Right atrium auricular region (tissue), 2 donors: Measurements from ENCODE around the gene ST6GALNAC1. TPM values are rescaled to one million over a fixed set of nuclear protein-coding genes. Genes with fewer than 3 reads are reported as not detected.
"Not testable (repeated sequence)": the region's sequence is repeated elsewhere in the genome, so short reads cannot be mapped to it uniquely, and the experiment has no call there.

Source experiments
- DNase-seq: peaks from one replicate; pipeline ENCODE4 v3.0.0-alpha.2; 2019; ENCODE audit warnings: low spot score
- H3K27ac ChIP-seq, 2 donors: fragments of 200-600 bp; sonication (generic); 1 replicate in 1 of 2; 2 replicates in 1 of 2; pipeline ENCODE4 v1.5.1; 2016 to 2019
- H3K27me3 ChIP-seq, 2 donors: fragments of 200-600 bp; sonication (generic); one replicate each; pipeline versions ENCODE4 v1.5.1 to v1.6.0; 2017 to 2019
- H3K36me3 ChIP-seq: fragments of 200-600 bp; sonication (generic); one replicate; pipeline ENCODE4 v1.5.1; 2016
- H3K4me1 ChIP-seq, 2 donors: fragments of 200-600 bp; sonication (generic); one replicate each; pipeline versions ENCODE4 v1.5.1 to v1.6.0; 2017 to 2019
- H3K4me3 ChIP-seq, 2 donors: fragments of 200-600 bp; sonication (generic); 1 replicate in 1 of 2; 2 replicates in 1 of 2; pipeline ENCODE4 v1.5.1; 2017 to 2019; ENCODE audit warnings: mild to moderate bottlenecking in 1 of 2, moderate library complexity in 1 of 2
- H3K9me3 ChIP-seq, 2 donors: fragments of 200-600 bp; sonication (generic); one replicate each; pipeline ENCODE4 v1.5.1; 2019
- CTCF ChIP-seq, 2 donors: fragments of 200-600 bp; sonication (generic); IDR thresholded peaks; one replicate each; pipeline ENCODE4 v1.5.1; 2019; ENCODE audit warnings: antibody characterized with exemption in 2 of 2
- total RNA-seq, 2 donors: library from RNA; depleted of rRNA; stranded (reverse); fragments of >200 nt; gene quantifications; one replicate each; pipeline ENCODE4 v1.1.0, GENCODE V29; 2016

Gene ST6GALNAC1
- total RNA-seq, 2 donors from 2014 or later, result 2.4 to 7.1 TPM

GRCh38 chr17:76612977-76613851 lies 30.3 kb downstream of the ST6GALNAC1 start:
- H3K4me3 ChIP-seq, result no peak overlapping the region
- no peaks in the 10 kb centered on the region for H3K9me3 ChIP-seq
- DNase-seq, result no peak
- H3K27ac ChIP-seq, result no peak overlapping the region
- no peaks in the 10 kb centered on the region for H3K27me3 ChIP-seq
- H3K36me3 ChIP-seq, result no peaks in the 10 kb centered on the region
- no peaks in the 10 kb centered on the region for H3K4me1 ChIP-seq
- TF ChIP-seq CTCF (IDR thresholded peaks at IDR 0.05), result no peak

GRCh38 chr17:76612465-76612864 lies 31.1 kb downstream of the ST6GALNAC1 start:
- Histone ChIP-seq H3K36me3 (no peaks in the 10 kb centered on the region), H3K4me1 (no peaks in the 10 kb centered on the region), H3K9me3 (no peaks in the 10 kb centered on the region), H3K27ac (no peak overlapping the region), H3K4me3 (no peak overlapping the region), H3K27me3 (no peaks in the 10 kb centered on the region)
- no peak for DNase-seq
- no peak for TF ChIP-seq CTCF (IDR thresholded peaks at IDR 0.05)

- no peaks in the 10 kb centered on the region for H3K9me3 ChIP-seq
Observed at GRCh38 chr17:76611758-76612157, 31.8 kb downstream of the ST6GALNAC1 start.

GRCh38 chr17:76611080-76611749 lies 32.3 kb downstream of the ST6GALNAC1 start:
- not testable (repeated sequence) for H3K27me3 ChIP-seq, DNase-seq, H3K36me3 ChIP-seq, H3K27ac ChIP-seq, H3K4me3 ChIP-seq, H3K9me3 ChIP-seq, H3K4me1 ChIP-seq

More at GRCh38 chr17:76611758-76612157, 31.8 kb downstream of the ST6GALNAC1 start:
- no peaks in the 10 kb centered on the region for H3K4me1 ChIP-seq
- no peak overlapping the region for H3K27ac ChIP-seq
- H3K27me3 ChIP-seq, result no peaks in the 10 kb centered on the region
- TF ChIP-seq CTCF (IDR thresholded peaks at IDR 0.05), result no peak
- H3K36me3 ChIP-seq, result no peaks in the 10 kb centered on the region
- DNase-seq, result no peak
- no peak overlapping the region for H3K4me3 ChIP-seq

- DNase-seq, H3K4me1 ChIP-seq, H3K36me3 ChIP-seq, H3K9me3 ChIP-seq, H3K27me3 ChIP-seq, H3K4me3 ChIP-seq, H3K27ac ChIP-seq: not testable (repeated sequence)
Observed at GRCh38 chr17:76606685-76607084, 36.9 kb downstream of the ST6GALNAC1 start.

GRCh38 chr17:76601065-76601464 lies 42.5 kb downstream of the ST6GALNAC1 start:
- no peaks in the 10 kb centered on the region for H3K36me3 ChIP-seq
- peaks cover 0 to 5% of the 10 kb centered on the region in 2 donors for H3K4me1 ChIP-seq
- H3K4me3 ChIP-seq, result no peak overlapping the region
- no peak for TF ChIP-seq CTCF (IDR thresholded peaks at IDR 0.05)
- H3K27ac ChIP-seq, result no peak overlapping the region
- no peak for DNase-seq
- H3K9me3 ChIP-seq, result no peaks in the 10 kb centered on the region
- H3K27me3 ChIP-seq, result no peaks in the 10 kb centered on the region
